Measurements from ENCODE around the gene MVB12B.
A peak's percentile ranks its signal among the peaks of the same experiment; 100 is the strongest.

The MVB12B gene

DNA sequence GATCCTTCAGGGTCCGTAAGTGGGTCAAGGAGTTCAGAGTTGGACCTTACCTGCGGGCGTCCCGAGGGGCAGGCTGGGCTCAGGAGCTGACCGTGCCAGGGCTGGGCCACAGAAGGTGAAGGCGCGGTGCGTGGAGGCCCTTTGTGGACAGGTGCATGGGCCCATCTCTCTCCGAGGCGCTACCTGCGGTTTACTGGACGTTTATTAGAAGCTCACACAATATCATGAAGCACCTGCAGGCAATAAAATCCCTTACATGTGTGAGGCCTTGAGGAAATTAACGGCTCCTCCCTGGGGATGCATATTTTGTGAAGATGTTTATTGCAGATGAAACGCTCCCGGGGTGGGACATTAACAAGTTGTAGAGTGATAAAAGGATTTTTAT lies 207.3 kb downstream of the MVB12B start:
- peak overlapping the region; percentile 67 for H3K27ac ChIP-seq (replicated peaks)
- no peak for DNase-seq (ENCODE audit: low read depth in 1 of 2, low spot score in 1 of 2)
- no peaks in the 10 kb centered on the region for H3K27me3 ChIP-seq (ENCODE audit: insufficient read depth, poor library complexity, severe bottlenecking)
- no peak overlapping the region for H3K4me3 ChIP-seq (replicated peaks; ENCODE audit: insufficient read depth, low read length)
- no peak for TF ChIP-seq POLR2AphosphoS5 (IDR thresholded peaks at IDR 0.05; ENCODE audit: low read depth)
- TF ChIP-seq, protein P1, sequence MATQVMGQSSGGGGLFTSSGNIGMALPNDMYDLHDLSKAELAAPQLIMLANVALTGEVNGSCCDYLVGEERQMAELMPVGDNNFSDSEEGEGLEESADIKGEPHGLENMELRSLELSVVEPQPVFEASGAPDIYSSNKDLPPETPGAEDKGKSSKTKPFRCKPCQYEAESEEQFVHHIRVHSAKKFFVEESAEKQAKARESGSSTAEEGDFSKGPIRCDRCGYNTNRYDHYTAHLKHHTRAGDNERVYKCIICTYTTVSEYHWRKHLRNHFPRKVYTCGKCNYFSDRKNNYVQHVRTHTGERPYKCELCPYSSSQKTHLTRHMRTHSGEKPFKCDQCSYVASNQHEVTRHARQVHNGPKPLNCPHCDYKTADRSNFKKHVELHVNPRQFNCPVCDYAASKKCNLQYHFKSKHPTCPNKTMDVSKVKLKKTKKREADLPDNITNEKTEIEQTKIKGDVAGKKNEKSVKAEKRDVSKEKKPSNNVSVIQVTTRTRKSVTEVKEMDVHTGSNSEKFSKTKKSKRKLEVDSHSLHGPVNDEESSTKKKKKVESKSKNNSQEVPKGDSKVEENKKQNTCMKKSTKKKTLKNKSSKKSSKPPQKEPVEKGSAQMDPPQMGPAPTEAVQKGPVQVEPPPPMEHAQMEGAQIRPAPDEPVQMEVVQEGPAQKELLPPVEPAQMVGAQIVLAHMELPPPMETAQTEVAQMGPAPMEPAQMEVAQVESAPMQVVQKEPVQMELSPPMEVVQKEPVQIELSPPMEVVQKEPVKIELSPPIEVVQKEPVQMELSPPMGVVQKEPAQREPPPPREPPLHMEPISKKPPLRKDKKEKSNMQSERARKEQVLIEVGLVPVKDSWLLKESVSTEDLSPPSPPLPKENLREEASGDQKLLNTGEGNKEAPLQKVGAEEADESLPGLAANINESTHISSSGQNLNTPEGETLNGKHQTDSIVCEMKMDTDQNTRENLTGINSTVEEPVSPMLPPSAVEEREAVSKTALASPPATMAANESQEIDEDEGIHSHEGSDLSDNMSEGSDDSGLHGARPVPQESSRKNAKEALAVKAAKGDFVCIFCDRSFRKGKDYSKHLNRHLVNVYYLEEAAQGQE (IDR thresholded peaks at IDR 0.05; ENCODE audit: insufficient replicate concordance, low read depth): no peak
- TF ChIP-seq, protein P2, sequence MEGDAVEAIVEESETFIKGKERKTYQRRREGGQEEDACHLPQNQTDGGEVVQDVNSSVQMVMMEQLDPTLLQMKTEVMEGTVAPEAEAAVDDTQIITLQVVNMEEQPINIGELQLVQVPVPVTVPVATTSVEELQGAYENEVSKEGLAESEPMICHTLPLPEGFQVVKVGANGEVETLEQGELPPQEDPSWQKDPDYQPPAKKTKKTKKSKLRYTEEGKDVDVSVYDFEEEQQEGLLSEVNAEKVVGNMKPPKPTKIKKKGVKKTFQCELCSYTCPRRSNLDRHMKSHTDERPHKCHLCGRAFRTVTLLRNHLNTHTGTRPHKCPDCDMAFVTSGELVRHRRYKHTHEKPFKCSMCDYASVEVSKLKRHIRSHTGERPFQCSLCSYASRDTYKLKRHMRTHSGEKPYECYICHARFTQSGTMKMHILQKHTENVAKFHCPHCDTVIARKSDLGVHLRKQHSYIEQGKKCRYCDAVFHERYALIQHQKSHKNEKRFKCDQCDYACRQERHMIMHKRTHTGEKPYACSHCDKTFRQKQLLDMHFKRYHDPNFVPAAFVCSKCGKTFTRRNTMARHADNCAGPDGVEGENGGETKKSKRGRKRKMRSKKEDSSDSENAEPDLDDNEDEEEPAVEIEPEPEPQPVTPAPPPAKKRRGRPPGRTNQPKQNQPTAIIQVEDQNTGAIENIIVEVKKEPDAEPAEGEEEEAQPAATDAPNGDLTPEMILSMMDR (IDR thresholded peaks at IDR 0.05; ENCODE audit: insufficient read depth, low read length): no peak

DNA sequence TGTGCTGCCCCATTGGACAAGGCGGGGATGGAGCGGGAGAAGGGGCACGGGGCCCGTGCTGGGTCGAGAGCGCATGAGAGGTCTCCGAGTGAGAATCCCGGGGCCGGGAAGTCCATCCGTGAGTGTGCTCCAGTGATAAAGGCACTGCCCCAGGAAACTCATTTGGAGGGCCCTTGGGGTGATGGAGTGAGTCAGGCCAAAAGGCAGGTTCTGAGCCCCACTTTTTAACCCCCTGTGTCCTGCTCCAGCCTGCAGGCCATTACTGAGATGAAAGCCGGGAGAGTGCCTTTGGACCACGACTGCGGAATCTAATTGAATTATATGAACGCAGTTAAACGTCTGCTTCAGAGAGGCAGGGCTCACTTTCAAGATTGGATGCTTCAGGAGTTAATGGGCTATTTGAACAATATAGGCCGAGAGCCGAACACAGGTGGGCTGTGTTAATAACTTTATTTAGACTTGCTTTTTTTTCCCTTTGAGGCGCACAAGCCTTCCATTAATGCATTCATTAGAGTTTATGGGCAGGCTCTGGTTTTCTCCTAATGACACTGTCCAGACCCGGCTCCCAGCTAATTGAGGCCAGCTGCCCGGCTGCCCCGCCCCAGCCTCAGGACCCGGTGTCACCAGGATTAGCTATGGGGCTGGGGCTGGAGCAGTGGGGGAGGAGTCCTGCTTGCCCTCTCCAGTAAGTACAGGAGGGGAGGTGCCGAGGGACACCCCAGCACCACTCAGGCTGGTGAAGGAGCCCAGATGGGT lies 208.0 kb downstream of the MVB12B start:
- TF ChIP-seq, protein P2 (IDR thresholded peaks at IDR 0.05; ENCODE audit: insufficient read depth, low read length): no peak
- H3K27ac ChIP-seq (replicated peaks): no peak overlapping the region; the same call in 1 of the 2 replicates
- H3K4me3 ChIP-seq (replicated peaks; ENCODE audit: insufficient read depth, low read length): no peak overlapping the region
- no peak for DNase-seq (ENCODE audit: low read depth in 1 of 2, low spot score in 1 of 2)
- H3K27me3 ChIP-seq (ENCODE audit: insufficient read depth, poor library complexity, severe bottlenecking): no peaks in the 10 kb centered on the region

DNA sequence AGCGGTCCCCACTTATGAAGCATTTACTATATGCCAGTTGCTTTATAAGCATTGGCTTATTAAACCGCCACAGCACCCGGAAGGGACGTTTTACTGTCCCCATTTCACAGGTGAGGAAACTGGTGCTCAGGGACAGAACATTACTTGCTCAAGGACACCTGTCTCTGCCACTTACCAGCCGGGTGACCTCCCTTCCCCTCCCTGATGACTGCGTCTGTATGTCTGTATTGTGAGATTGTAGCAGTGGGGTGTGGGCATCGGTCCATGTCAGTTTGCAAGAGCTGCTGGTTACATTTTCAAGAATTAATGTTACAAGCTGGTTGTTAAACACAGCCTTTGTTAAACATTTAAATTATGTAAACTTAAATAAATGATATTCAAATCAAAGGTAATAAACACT lies 209.5 kb downstream of the MVB12B start:
- no peak overlapping the region for H3K27ac ChIP-seq (replicated peaks)
- DNase-seq (ENCODE audit: low read depth in 1 of 2, low spot score in 1 of 2): no peak
- H3K27me3 ChIP-seq (ENCODE audit: insufficient read depth, poor library complexity, severe bottlenecking): no peaks in the 10 kb centered on the region
- H3K4me3 ChIP-seq (replicated peaks; ENCODE audit: insufficient read depth, low read length): no peak overlapping the region
- TF ChIP-seq SPI1 (IDR thresholded peaks at IDR 0.05; ENCODE audit: borderline replicate concordance, low read depth): no peak
- TF ChIP-seq, protein P2 (IDR thresholded peaks at IDR 0.05; ENCODE audit: insufficient read depth, low read length): no peak
- no peak for TF ChIP-seq POLR2AphosphoS5 (IDR thresholded peaks at IDR 0.05; ENCODE audit: low read depth)
- TF ChIP-seq, protein P1 (IDR thresholded peaks at IDR 0.05; ENCODE audit: insufficient replicate concordance, low read depth): no peak
- TF ChIP-seq GABPA (IDR thresholded peaks at IDR 0.05; ENCODE audit: low read depth): no peak
